Jurkat, Clone E6-1 (cell line): Measurements from ENCODE around the gene NEURL2. TPM values are rescaled to one million over a fixed set of nuclear protein-coding genes. Genes with fewer than 3 reads are reported as not detected.
"Not testable (repeated sequence)": the region's sequence is repeated elsewhere in the genome, so short reads cannot be mapped to it uniquely, and the experiment has no call there.

Source experiments
- DNase-seq: peaks from one replicate; pipeline ENCODE4 v3.0.0-alpha.2; 2011; ENCODE audit warnings: low read depth, low spot score
- H3K4me3 ChIP-seq: 2 replicates; pipeline ENCODE4 v1.5.1; 2011; ENCODE audit warnings: mild to moderate bottlenecking, low read length, control low read depth, moderate library complexity
- polyA plus RNA-seq: library from polyadenylated mRNA; unstranded; fragments of >200 nt; gene quantifications from one replicate; pipeline ENCODE4 v1.2.1, GENCODE V29; 2012; ENCODE audit warnings: missing spikeins; ENCODE audit not compliant: insufficient read length, insufficient read depth

Gene NEURL2, protein sequence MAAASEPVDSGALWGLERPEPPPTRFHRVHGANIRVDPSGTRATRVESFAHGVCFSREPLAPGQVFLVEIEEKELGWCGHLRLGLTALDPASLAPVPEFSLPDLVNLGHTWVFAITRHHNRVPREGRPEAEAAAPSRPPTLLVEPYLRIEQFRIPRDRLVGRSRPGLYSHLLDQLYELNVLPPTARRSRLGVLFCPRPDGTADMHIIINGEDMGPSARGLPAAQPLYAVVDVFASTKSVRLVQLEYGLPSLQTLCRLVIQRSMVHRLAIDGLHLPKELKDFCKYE
- not detected for polyA plus RNA-seq

- peak; percentile 83 for DNase-seq
- peak within 1 kb of the TSS; percentile 76 for H3K4me3 ChIP-seq
Measured at GRCh38 chr20:45890985-45891983, at the start of gene NEURL2, which contains the start of gene CTSA. Gene NEURL2, minus strand, starts transcription at chr20:45891208. Its CDS starts 217 bp downstream, at chr20:45890991. Gene CTSA, plus strand, starts transcription at chr20:45891335. Its CDS starts 234 bp downstream, at chr20:45891569.

DNA sequence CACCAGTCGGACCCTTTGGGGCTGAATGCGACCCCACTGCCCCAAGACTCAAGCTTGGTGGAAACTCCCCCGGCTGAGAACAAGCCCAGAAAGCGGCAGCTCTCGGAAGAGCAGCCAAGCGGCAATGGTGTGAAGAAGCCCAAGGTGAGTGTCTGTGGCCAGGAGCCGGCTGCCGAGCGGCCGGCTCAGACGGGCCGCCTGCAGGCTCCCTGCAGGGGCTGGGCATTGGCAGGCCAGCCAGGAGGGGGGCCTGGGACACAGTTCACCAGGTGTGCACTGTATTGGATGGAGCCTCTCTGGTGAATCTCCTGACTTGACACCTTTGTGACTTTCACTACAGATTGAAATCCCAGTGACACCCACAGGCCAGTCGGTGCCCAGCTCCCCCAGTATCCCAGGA is 49.5 kb upstream of the NEURL2 start:
- DNase-seq = no peak
- H3K4me3 ChIP-seq = no peak overlapping the region

- no peak for DNase-seq
- no peak overlapping the region for H3K4me3 ChIP-seq
Measured at GRCh38 chr20:45940053-45940452, 49.0 kb upstream of the NEURL2 start.

DNA sequence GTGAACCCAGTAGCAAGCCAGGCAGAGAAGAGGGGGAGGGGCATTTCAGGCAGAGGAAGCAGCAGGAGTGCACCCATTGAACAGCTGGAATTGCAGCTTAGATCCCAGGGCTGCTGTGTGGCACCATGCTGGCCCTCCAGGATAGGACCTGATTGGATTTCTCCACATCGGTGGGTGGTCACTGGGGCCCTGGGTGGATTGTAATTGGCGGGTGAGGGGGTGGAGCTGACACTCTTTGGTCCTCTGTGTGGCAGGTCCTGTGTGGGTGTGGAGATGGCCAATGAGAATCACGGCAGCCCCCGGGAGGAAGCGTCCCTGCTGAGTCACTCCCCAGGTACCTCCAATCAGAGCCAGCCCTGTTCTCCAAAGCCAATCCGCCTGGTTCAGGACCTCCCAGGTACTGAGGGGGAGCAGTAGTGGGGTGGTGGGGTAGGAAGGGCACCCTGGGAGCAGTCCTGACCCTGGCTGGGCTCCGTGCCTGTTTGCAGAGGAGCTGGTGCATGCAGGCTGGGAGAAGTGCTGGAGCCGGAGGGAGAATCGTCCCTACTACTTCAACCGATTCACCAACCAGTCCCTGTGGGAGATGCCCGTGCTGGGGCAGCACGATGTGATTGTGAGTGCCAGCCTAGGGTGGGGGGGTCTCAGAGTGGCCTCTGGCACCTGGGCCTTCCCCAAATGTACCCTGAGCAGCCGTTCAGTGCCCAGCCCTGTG is 47.9 kb upstream of the NEURL2 start:
- DNase-seq = no peak
- H3K4me3 ChIP-seq = no peak overlapping the region

DNA sequence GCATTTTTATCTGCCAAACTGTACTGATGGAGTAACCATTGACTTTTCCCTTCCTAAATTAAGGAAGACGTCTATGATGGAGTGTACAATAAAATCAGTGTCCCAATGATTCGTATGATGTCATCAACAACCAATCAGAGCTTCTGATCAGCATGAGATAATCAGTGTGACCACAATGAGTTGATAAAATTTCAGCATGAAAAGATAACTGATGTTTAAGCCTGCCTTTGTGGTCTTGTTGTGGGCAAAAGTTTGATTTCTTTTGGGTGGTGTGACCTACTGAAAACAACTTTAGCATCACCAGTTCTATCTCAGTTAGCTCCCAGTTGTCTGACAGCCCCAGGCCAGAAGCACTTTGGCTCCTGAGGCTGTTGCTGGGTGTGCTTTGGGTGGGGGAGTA is 46.8 kb upstream of the NEURL2 start:
- DNase-seq = peak; percentile 22
- H3K4me3 ChIP-seq = no peak overlapping the region

DNA sequence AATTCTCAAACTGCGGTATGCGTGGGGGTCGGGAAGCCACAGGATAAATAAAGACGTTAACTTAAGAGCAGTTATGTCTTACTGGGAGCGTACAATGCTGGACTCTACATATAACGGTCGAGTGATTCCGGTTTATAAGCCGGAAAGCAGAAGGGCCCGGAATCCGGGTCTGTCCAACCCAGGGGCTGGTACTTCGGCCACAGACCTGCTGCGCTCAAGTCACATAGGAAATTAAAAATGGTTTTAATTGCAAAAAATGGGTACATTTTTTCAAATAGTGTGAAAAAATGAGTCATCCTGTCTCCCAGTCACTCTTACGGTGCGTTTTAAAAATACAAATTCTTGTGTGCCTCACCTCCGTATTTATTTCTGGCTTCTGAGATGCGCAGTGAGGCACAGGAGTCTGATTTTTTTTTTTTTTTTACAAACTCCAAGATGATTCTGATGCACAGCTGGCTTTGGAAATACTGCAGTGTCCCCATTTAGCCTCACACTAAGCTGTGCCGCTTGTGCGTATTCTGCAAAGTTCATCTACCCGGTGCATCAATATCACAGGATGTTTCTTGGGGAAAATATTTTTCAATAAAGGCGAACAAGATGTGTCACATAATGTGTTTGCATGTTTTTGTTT is 44.5 kb upstream of the NEURL2 start:
- H3K4me3 ChIP-seq = peak overlapping the region; percentile 90

DNA sequence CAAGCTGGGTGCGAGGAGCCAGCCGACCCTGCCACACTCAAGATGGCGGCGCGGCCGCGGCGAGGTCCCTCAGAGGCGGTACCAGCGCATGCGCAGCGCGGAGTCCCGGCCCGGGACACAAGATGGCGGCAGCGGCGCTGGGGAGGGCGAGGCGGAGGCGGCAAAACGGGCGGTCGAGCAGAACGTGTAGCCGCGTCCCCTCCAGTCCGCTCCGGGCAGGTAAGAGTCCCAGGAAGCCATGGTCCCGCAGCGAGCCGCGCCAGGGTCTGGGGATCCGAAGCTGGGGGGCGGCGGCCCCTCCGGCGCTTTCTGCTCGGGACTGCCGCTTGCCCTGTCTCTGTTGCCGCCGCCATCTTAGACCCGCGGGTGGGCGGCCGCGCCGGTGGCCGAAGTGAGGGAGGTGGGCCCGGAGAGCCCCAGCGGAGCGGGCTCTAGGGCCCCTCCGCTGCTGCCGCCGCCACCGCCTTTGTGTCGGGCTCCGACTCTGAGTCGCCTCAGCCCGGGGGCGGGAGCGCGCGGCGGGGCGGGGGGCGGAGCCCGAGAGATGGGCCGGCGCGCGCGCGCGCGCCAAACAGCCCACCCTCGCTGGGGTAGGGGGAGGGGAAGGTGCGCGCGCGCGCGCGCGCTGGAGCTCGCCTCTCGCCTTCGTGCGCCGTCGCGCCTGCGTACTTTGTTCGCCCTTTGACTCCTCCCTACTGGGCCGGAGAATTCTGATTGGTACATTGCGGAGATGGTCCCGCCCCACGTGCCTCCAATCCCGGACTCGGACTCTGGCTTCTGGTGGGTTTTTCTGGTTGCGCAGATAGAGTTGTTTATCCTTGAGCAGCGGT is 43.8 kb upstream of the NEURL2 start, which contains the start of gene PCIF1:
Gene PCIF1 (plus strand): TSS at position 98 of the 830 bp plus-strand sequence. CDS start 4,317 bp downstream, outside the sequence.
- peak; percentile 96 for DNase-seq
- peak within 1 kb of the TSS; percentile 90 for H3K4me3 ChIP-seq

More for the DNA sequence above, 44.5 kb upstream of the NEURL2 start:
- DNase-seq = no peak

DNA sequence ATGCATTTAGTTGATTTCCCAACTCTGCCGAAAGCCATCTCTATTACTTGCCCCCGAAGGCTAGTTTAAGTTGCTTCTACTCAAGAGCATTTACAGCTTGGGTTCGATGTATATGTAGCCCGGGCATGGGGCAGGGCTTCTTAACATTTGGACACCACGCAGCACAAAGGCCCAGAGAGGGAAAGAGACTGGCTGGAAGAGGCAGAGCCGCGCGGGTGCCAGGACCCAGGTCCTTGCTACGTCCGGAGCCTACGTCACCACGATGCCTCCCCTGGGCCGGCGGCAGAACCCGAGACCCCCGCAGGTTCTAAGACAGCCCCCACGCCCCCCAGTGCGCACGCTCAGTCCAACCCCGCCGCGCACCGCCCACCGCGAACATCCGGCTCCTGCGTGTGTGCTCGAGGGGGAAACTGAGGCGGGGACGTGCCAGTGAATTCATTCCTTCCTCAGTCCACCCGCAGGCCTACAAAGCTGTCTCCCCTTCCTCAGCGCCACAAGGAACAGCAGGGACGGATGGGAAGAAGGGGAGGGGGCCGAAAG is 43.1 kb upstream of the NEURL2 start:
- peak overlapping the region; percentile 90 for H3K4me3 ChIP-seq
- peak; percentile 68 for DNase-seq

DNA sequence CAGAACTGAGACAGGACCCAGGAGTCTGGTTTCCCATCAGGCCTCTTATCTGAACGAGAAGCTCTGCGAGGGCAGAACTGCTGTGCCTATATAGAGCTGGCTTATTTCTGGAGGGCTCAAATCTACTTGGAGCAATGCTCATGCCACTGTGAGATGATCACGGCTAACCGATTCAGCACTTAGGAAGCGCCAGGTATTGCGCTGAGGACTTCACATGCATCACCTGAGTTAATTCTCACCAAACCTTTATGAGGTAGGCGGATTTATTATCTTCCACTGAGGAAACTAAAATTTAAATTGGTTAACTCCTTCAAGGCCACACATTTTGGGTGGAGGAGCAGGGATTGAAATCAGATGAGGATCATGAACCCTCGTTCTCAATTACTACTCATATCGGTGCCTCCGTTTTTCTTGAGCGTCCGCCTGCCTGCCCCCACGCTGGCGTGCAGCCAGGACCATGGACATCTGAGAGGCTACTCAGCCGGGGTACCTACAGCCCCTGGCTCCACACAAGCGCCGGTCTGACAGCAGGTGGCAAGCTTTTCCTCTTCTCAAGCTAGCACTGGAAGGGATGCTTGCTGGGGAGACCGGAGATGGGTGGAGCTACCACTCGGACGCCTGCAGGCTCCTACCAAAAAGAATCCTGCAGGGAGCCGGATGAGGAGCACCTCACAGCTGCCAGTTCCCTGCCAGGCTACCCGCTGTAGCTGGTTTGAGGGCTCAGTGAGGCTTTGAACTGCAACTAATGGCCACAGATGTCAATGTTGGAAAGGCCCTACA is 42.4 kb upstream of the NEURL2 start:
- DNase-seq = peak; percentile 71
- peak overlapping the region; percentile 90 for H3K4me3 ChIP-seq

DNA sequence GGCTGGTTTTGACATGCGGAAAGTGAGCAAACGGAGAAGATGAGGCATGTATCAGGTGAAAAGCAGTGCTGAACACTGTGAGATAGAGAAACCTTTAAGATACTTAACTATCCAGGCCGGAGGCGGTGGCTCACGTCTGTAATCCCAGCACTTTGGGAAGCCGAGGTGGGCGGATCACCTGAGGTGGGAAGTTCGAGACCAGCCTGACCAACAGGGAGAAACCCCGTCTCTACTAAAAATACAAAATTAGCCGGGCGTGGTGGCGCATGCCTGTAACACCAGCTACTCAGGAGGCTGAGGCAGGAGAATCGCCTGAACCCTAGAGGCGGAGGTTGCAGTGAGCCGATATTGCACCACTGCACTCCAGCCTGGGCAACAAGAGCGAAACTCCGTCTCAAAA is 40.7 kb upstream of the NEURL2 start:
- DNase-seq, H3K4me3 ChIP-seq: not testable (repeated sequence)

- no peak for DNase-seq
- no peak overlapping the region for H3K4me3 ChIP-seq
Measured at GRCh38 chr20:45927071-45927878, 36.3 kb upstream of the NEURL2 start.

DNA sequence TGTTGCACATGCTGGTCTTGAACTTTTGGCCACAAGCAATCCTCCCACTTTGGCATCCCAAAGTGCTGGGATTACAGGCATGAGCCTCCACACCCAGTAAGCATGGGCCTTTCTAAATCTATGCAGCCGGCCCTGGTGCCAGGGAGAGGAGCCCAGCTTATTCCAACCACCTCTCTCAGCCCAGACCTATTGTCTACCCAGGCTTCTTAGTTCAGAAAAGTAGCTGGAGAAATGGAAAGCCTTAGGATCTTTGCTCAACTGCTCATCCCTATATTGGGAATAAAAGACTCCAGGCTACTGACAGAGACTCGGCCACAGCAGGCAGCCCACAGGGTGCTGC is 35.7 kb upstream of the NEURL2 start:
- no peak overlapping the region for H3K4me3 ChIP-seq
- DNase-seq = no peak

GRCh38 chr20:45925821-45926506 is 35.0 kb upstream of the NEURL2 start:
- DNase-seq = no peak
- no peak overlapping the region for H3K4me3 ChIP-seq

DNA sequence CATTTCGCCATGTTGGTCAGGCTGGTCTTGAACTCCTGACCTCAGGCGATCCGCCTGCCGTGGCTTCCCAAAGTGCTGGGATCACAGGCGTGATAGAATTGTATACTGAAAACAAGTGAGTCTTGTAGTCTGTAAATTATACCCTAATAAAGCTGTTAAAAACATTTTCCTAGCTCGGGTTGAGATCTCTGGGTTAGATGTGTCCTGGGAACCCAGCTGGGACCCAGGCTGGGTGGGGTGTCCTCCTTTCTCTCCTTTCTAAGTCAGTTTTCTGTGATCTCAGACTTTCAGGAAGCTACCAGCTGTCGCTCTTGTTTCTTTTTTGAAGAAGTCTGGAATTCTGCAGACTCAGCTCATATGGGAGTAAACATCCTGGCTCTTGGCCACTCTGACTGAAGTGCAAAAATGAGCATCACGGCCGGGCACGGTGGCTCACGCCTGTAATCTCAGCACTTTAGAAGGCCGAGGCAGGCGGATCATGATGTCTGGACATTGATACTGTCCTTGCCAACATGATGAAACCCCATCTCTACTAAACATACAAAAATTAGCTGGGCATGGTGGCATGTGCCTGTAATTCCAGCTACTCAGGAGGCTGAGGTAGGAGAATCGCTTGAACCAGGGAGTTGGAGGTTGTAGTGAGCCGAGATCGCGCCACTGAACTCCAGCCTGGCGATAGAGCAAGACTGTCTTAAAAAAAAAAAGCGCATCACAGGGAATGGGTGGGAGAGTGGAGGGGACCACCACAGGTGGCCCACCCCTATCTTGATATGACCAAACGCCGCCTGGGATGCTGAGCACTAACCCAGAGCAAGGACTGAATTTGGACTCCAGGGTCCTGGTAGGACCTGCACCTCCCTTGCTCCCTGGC is 33.6 kb upstream of the NEURL2 start:
- DNase-seq = no peak
- H3K4me3 ChIP-seq = no peak overlapping the region
